HepG2 (cell line): ENCODE results near the gene VAMP8. TPM values are rescaled to one million over a fixed set of nuclear protein-coding genes. Genes with fewer than 3 reads are reported as not detected.

Experiments
- ATF1 ChIP-seq: IDR thresholded peaks from 2 replicates; pipeline ENCODE4 v1.6.1; 2016; ENCODE audit warnings: mild to moderate bottlenecking, control low read depth
- ATF3 ChIP-seq: sonication (generic); formaldehyde crosslinking; IDR thresholded peaks from 2 replicates; pipeline ENCODE4 v1.4.0; 2020; ENCODE audit warnings: missing genetic modification reagents
- DRAP1 ChIP-seq: IDR thresholded peaks from 2 replicates; pipeline ENCODE4 v1.6.1; 2016; ENCODE audit warnings: missing genetic modification reagents, missing compliant biosample characterization
- ELF4 ChIP-seq: sonication (generic); formaldehyde crosslinking; IDR thresholded peaks from 2 replicates; pipeline ENCODE4 v1.5.0; 2020; ENCODE audit warnings: missing genetic modification reagents, mild to moderate bottlenecking, moderate library complexity, borderline replicate concordance
- FOXC1 ChIP-seq: sonication (generic); formaldehyde crosslinking; IDR thresholded peaks from 2 replicates; pipeline ENCODE4 v1.8.0; 2022; ENCODE audit warnings: mild to moderate bottlenecking, missing genetic modification reagents, borderline replicate concordance
- HDAC2 ChIP-seq: sonication (generic); formaldehyde crosslinking; IDR thresholded peaks from 2 replicates; pipeline ENCODE4 v1.4.0; 2020; ENCODE audit warnings: missing genetic modification reagents
- JARID2 ChIP-seq: sonication (generic); formaldehyde crosslinking; IDR thresholded peaks from 2 replicates; pipeline ENCODE4 v1.8.1; 2023; ENCODE audit warnings: missing genetic modification reagents, inconsistent platforms; ENCODE audit not compliant: insufficient replicate concordance
- JDP2 ChIP-seq: sonication (generic); formaldehyde crosslinking; IDR thresholded peaks from 2 replicates; pipeline ENCODE4 v1.8.1; 2022; ENCODE audit warnings: missing genetic modification reagents, borderline replicate concordance
- KAT7 ChIP-seq: IDR thresholded peaks from 2 replicates; pipeline ENCODE4 v1.6.1; 2018; ENCODE audit warnings: borderline replicate concordance, missing compliant biosample characterization
- KLF15 ChIP-seq: sonication (generic); formaldehyde crosslinking; IDR thresholded peaks from 2 replicates; pipeline ENCODE4 v1.8.1; 2023; ENCODE audit warnings: borderline replicate concordance, mild to moderate bottlenecking, inconsistent platforms, missing genetic modification reagents, mixed read lengths
- KLF6 ChIP-seq: IDR thresholded peaks from 2 replicates; pipeline ENCODE4 v1.8.0; 2016; ENCODE audit warnings: missing biosample characterization, missing genetic modification reagents
- REPIN1 ChIP-seq: sonication (generic); formaldehyde crosslinking; IDR thresholded peaks from 2 replicates; pipeline ENCODE4 v1.8.0; 2022; ENCODE audit warnings: missing genetic modification reagents, low read depth, mild to moderate bottlenecking, borderline replicate concordance
- TCF12 ChIP-seq, 2 experiments: fragments of 450-650 bp in 1 of 2; sonication (generic) in 1 of 2; formaldehyde crosslinking in 1 of 2; IDR thresholded peaks; 2 replicates each; pipeline versions ENCODE4 v1.6.1 to v1.8.0; 2017 to 2022; ENCODE audit warnings: antibody characterized with exemption in 1 of 2, mild to moderate bottlenecking in 1 of 2, missing genetic modification reagents in 1 of 2, moderate library complexity in 1 of 2
- TFDP2 ChIP-seq: sonication (generic); formaldehyde crosslinking; IDR thresholded peaks from 2 replicates; pipeline ENCODE4 v1.4.0; 2020; ENCODE audit warnings: missing genetic modification reagents
- THAP7 ChIP-seq: sonication (generic); formaldehyde crosslinking; IDR thresholded peaks from 2 replicates; pipeline ENCODE4 v1.8.1; 2023; ENCODE audit warnings: mild to moderate bottlenecking, missing genetic modification reagents
- TRAFD1 ChIP-seq: sonication (generic); formaldehyde crosslinking; IDR thresholded peaks from 2 replicates; pipeline ENCODE4 v1.5.1; 2020; ENCODE audit warnings: missing genetic modification reagents, mild to moderate bottlenecking, borderline replicate concordance
- XRCC5 ChIP-seq: fragments of 200-400 bp; formaldehyde crosslinking; optimal IDR thresholded peaks from 2 replicates; pipeline ENCODE3; 2017; ENCODE audit warnings: mild to moderate bottlenecking, low read length
- ZFP82 ChIP-seq: sonication (generic); formaldehyde crosslinking; IDR thresholded peaks from 2 replicates; pipeline ENCODE4 v1.5.1; 2020; ENCODE audit warnings: mild to moderate bottlenecking, missing genetic modification reagents, borderline replicate concordance
- ZMAT3 ChIP-seq: sonication (generic); formaldehyde crosslinking; conservative IDR thresholded peaks from 2 replicates; pipeline ENCODE4 v1.7.0; 2021; ENCODE audit warnings: missing genetic modification reagents
- ZNF143 ChIP-seq: sonication (generic); formaldehyde crosslinking; IDR thresholded peaks from 2 replicates; pipeline ENCODE4 v1.4.0; 2020; ENCODE audit warnings: missing genetic modification reagents
- ZNF205 ChIP-seq: IDR thresholded peaks from 2 replicates; pipeline ENCODE4 v1.6.1; 2018; ENCODE audit warnings: missing biosample characterization, missing genetic modification reagents
- ZNF224 ChIP-seq: sonication (generic); formaldehyde crosslinking; IDR thresholded peaks from 2 replicates; pipeline ENCODE4 v1.5.0; 2020; ENCODE audit warnings: mild to moderate bottlenecking, missing genetic modification reagents
- ZNF263 ChIP-seq: sonication (generic); formaldehyde crosslinking; IDR thresholded peaks from 2 replicates; pipeline ENCODE4 v1.4.0; 2020; ENCODE audit warnings: missing genetic modification reagents
- ZNF296 ChIP-seq: sonication (generic); formaldehyde crosslinking; conservative IDR thresholded peaks from 2 replicates; pipeline ENCODE4 v1.5.0; 2020; ENCODE audit warnings: mild to moderate bottlenecking, missing genetic modification reagents
- ZNF33A ChIP-seq: sonication (generic); formaldehyde crosslinking; IDR thresholded peaks from 2 replicates; pipeline ENCODE4 v1.5.1; 2020; ENCODE audit warnings: missing genetic modification reagents, mild to moderate bottlenecking, moderate library complexity, borderline replicate concordance
- ZNF674 ChIP-seq: sonication (generic); formaldehyde crosslinking; IDR thresholded peaks from 2 replicates; pipeline ENCODE4 v1.5.0; 2020; ENCODE audit warnings: low read depth, mild to moderate bottlenecking, missing genetic modification reagents
- ZNF703 ChIP-seq: sonication (generic); formaldehyde crosslinking; IDR thresholded peaks from 2 replicates; pipeline ENCODE4 v1.5.1; 2020; ENCODE audit warnings: missing genetic modification reagents, mild to moderate bottlenecking, moderate library complexity, borderline replicate concordance
- polyA plus RNA-seq, 8 experiments: library from polyadenylated mRNA; depleted of rRNA in 3 of 8; stranded (reverse) in 7 of 8; unstranded in 1 of 8; fragments of >200 nt; fragmentation: Illumina TruSeq in 4 of 8; extraction: Trizol in 4 of 8; gene quantifications; 2 replicates each; pipeline versions ENCODE4 v1.2.1 to v1.2.3, GENCODE V29; 2011 to 2016; ENCODE audit warnings: low read depth in 4 of 8, missing spikeins in 1 of 8, mixed read lengths in 1 of 8; ENCODE audit not compliant: insufficient read depth in 1 of 8
- total RNA-seq, 5 experiments: library from RNA; depleted of rRNA; stranded (reverse); fragments of >200 nt; fragmentation: Illumina TruSeq; extraction: Trizol; gene quantifications; 2 replicates each; pipeline ENCODE4 v1.2.3, GENCODE V29; 2016; ENCODE audit warnings: low read depth in 1 of 5

The VAMP8 gene
- total and polyA plus RNA-seq, 2 of the 13 experiments (the other 11 are each of a cell fraction or from before 2014, with no cell fraction given), result 83.3 to 157 TPM

GRCh38 chr2:85594715-85595300, 17.4 kb downstream of the VAMP8 start (continued):
- TF ChIP-seq ZNF296 (CRISPR knock-in tag) (peak; percentile 95; the same call in 1 of the 2 replicates), REPIN1 (CRISPR knock-in tag) (no peak), XRCC5 (no peak), FOXC1 (CRISPR knock-in tag) (no peak), ZMAT3 (0 out of 2 replicates have a peak, but pooled peaks have one; percentile 39), TRAFD1 (no peak), ZNF674 (CRISPR knock-in tag) (no peak), TCF12 (IDR thresholded peaks at IDR 0.05) (no peak), TCF12 (CRISPR knock-in tag; IDR thresholded peaks at IDR 0.05) (0 out of 2 replicates have a peak, but pooled peaks have one; percentile 48), ZNF224 (no peak), ZFP82 (CRISPR knock-in tag) (no peak), JDP2 (CRISPR knock-in tag) (no peak), HDAC2 (no peak), ELF4 (CRISPR knock-in tag) (no peak), KLF6 (no peak), KLF15 (CRISPR knock-in tag) (no peak), ZNF263 (CRISPR knock-in tag) (0 out of 2 replicates have a peak, but pooled peaks have one; percentile 21), ATF1 (CRISPR knock-in tag) (no peak), ATF3 (CRISPR knock-in tag) (0 out of 2 replicates have a peak, but pooled peaks have one; percentile 17), ZNF33A (CRISPR knock-in tag) (0 out of 2 replicates have a peak, but pooled peaks have one; percentile 35), TFDP2 (CRISPR knock-in tag) (no peak), ZNF143 (CRISPR knock-in tag) (no peak), DRAP1 (CRISPR knock-in tag) (no peak), KAT7 (0 out of 2 replicates have a peak, but pooled peaks have one; percentile 51), ZNF703 (CRISPR knock-in tag) (no peak), JARID2 (no peak), THAP7 (CRISPR knock-in tag) (peak; percentile 16; the same call in 1 of the 2 replicates), ZNF205 (CRISPR knock-in tag) (no peak; the same call in 1 of the 2 replicates)
